Stimulated activated CD8-positive, alpha-beta memory T cell treated with anti-CD3 and anti-CD28 coated beads, Interleukin-4, amount 100 ng/mL, for 48 hours (primary cell): ENCODE data around the gene LINC01488.

Experiments used
- DNase-seq: peaks from one replicate; pipeline ENCODE4 v3.0.0-alpha.2; 2020

LINC01488 gene

GRCh38 chr11:69535908-69536307 is 54.4 kb downstream of the LINC01488 start:
- DNase-seq = no peak

- no peak for DNase-seq
These were observed 54.9 kb downstream of the LINC01488 start for GRCh38 chr11:69536406-69536805.

GRCh38 chr11:69537126-69537525 is 55.7 kb downstream of the LINC01488 start:
- DNase-seq = no peak

DNA sequence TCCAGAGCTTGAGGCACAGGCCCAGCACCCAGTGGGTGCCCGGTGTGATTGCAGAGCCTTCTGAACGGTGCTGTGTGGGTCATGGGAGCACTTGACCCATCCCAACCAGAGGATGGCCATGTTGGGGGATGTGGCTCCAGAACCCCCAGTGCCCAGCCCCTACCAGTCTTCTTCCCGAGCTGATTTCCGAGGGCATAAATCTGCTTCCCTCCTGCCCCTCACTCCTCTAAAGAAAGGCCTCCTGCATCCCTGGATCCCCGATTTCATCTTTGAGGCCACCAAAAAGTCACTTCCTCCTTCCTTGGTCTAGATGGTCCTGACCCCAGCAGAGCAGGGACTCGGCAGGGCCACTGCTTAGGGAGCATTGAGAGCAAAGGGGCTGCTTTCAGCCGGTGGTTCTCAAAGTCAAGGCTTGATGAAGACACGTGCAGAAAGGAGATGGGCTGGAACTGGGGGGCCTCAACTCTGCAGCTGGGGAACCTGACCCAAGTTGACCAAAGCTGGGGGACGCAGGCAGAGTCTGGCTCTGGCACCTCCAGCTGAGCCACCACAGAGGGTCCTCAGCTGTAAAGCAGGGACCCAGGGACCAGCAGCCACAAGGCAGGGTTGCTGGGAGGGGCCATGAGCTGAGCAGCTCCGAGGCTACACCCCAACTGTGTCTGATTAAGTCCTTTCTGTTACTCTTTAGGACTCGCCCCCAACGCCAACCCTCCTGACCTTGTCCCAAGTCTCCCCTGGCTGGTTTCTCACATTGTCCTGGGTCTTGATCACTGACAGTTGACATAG is 56.6 kb downstream of the LINC01488 start:
- no peak for DNase-seq

GRCh38 chr11:69538854-69539253 is 57.4 kb downstream of the LINC01488 start:
- no peak for DNase-seq

DNA sequence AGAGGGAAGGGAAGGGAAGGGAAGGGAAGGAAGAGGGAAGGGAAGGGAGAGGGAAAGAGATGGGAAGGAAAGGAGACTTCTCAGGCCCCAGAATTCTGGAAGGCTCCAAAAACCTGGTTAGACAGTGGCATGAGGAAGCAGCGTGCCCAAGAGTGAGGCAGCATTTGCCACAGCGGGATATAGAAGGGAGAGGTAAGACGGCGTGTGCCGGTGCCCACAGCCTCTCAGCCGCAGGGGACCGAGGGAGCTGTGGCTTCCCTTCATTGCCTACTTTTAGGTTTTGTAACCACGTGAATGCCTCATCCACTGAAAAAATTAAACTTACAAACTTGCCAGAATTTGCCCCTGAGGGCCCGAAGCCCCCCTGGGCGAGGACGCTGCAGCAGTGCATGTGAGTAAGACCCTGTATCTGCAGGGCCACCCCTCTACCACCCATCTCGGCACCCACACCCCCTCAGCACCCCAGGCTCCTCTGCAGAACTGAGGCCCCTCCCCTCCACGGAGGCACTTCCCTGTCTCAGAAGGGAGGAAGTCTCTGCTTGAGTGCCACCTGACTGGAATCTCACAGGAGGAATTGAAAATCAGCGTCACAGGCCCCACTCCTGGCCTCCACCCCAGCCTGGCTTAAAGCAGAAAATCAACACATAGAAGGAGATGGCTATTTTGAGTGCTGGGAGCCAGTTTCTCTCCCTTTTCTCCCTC is 58.1 kb downstream of the LINC01488 start:
- DNase-seq = no peak

GRCh38 chr11:69540118-69541000 is 58.9 kb downstream of the LINC01488 start:
- DNase-seq = no peak

- DNase-seq = no peak
These were observed 59.5 kb downstream of the LINC01488 start for GRCh38 chr11:69541001-69541285.

- no peak for DNase-seq
These were observed 60.2 kb downstream of the LINC01488 start for GRCh38 chr11:69541501-69542313.

GRCh38 chr11:69542314-69543168 is 61.1 kb downstream of the LINC01488 start:
- DNase-seq = no peak
